Renal pelvis (tissue), 4 donors: Measurements from ENCODE around the gene TRAPPC1. TPM values are rescaled to one million over a fixed set of nuclear protein-coding genes. Genes with fewer than 3 reads are reported as not detected.

ENCODE experiments used
- DNase-seq: peaks from one replicate; pipeline ENCODE4 v3.0.0-alpha.2; 2013
- polyA plus RNA-seq, 3 donors: library from polyadenylated mRNA; unstranded; fragments of 120-200 nt; gene quantifications; one replicate each; pipeline ENCODE4 v1.2.1, GENCODE V29; 2013; ENCODE audit not compliant: insufficient read length in 3 of 3

Gene TRAPPC1
- polyA plus RNA-seq, 3 donors, result 131 to 158 (median 133) TPM

- DNase-seq, result no peak
These were observed 18.8 kb upstream of the TRAPPC1 start for GRCh38 chr17:7950578-7950977.

GRCh38 chr17:7947651-7948050 is 15.9 kb upstream of the TRAPPC1 start:
- no peak for DNase-seq

GRCh38 chr17:7946441-7946840 is 14.7 kb upstream of the TRAPPC1 start:
- no peak for DNase-seq

- DNase-seq, result no peak
These were observed 13.9 kb upstream of the TRAPPC1 start for GRCh38 chr17:7945651-7946050.

- no peak for DNase-seq
These were observed 12.6 kb upstream of the TRAPPC1 start for GRCh38 chr17:7944326-7944725.

GRCh38 chr17:7943291-7943690 is 11.5 kb upstream of the TRAPPC1 start:
- DNase-seq, result no peak

GRCh38 chr17:7940743-7941142 is 9.0 kb upstream of the TRAPPC1 start:
- DNase-seq, result no peak

- no peak for DNase-seq
These were observed 8.3 kb upstream of the TRAPPC1 start for GRCh38 chr17:7940034-7940433.

GRCh38 chr17:7935859-7936258 is 4.1 kb upstream of the TRAPPC1 start:
- DNase-seq, result no peak

- DNase-seq, result no peak
These were observed 1.2 kb upstream of the TRAPPC1 start for GRCh38 chr17:7932949-7933348.

- no peak for DNase-seq
These were observed 741 bp upstream of the TRAPPC1 start for GRCh38 chr17:7932483-7932891.

- no peak for DNase-seq
These were observed 710 bp downstream of the TRAPPC1 start for GRCh38 chr17:7930841-7931631.

GRCh38 chr17:7929158-7930023 is 2.4 kb downstream of the TRAPPC1 start, which contains the start of gene KCNAB3:
Gene KCNAB3 (minus strand): TSS chr17:7929856. CDS start chr17:7929435, 421 bp downstream.
- DNase-seq, result peak; percentile 79

- DNase-seq, result no peak
These were observed 4.2 kb downstream of the TRAPPC1 start for GRCh38 chr17:7927596-7927995.

- peak; percentile 92 for DNase-seq
These were observed 8.7 kb downstream of the TRAPPC1 start for GRCh38 chr17:7922845-7923628.

GRCh38 chr17:7922269-7922844 is 9.4 kb downstream of the TRAPPC1 start:
- DNase-seq, result no peak

- no peak for DNase-seq
These were observed 14.9 kb downstream of the TRAPPC1 start for GRCh38 chr17:7916808-7917207.

GRCh38 chr17:7916385-7916682 is 15.4 kb downstream of the TRAPPC1 start:
- DNase-seq, result no peak

GRCh38 chr17:7915611-7916384 is 15.9 kb downstream of the TRAPPC1 start, which contains the start of gene RNF227:
Gene RNF227 (minus strand): TSS chr17:7916289. CDS start chr17:7916195, 94 bp downstream.
- DNase-seq, result peak; percentile 96

GRCh38 chr17:7915179-7915610 is 16.6 kb downstream of the TRAPPC1 start:
- no peak for DNase-seq
